DND-41 (cell line): ENCODE measurements around the gene APOD.
"Not testable (repeated sequence)": the region's sequence is repeated elsewhere in the genome, so short reads cannot be mapped to it uniquely, and the experiment has no call there.

ENCODE experiments used
- ATAC-seq: fragments of 200-7000 bp; cut with Tn5 transposase; 3 replicates; pipeline ENCODE4 v1.9.1; 2021; ENCODE audit warnings: low read depth; ENCODE audit not compliant: insufficient read depth
- DNase-seq: peaks from one replicate; pipeline ENCODE4 v3.0.0-alpha.2; 2020
- H2AFZ ChIP-seq: 2 replicates; pipeline ENCODE4 v1.6.0; 2012; ENCODE audit warnings: low read depth, low read length
- H3K27ac ChIP-seq: 2 replicates; pipeline ENCODE4 v1.5.1; 2012; ENCODE audit warnings: low read length, inconsistent platforms
- H3K27me3 ChIP-seq: fragments of 200-600 bp; sonication (generic); 2 replicates; pipeline ENCODE4 v1.6.0; 2012; ENCODE audit warnings: low read length, mild to moderate bottlenecking, inconsistent platforms; ENCODE audit not compliant: insufficient read depth, poor library complexity
- H3K36me3 ChIP-seq: 2 replicates; pipeline ENCODE4 v1.5.1; 2012; ENCODE audit warnings: low read length, inconsistent platforms; ENCODE audit not compliant: insufficient read depth
- H3K4me1 ChIP-seq: 2 replicates; pipeline ENCODE4 v1.5.1; 2012; ENCODE audit warnings: mild to moderate bottlenecking, low read length; ENCODE audit not compliant: insufficient read depth
- H3K4me2 ChIP-seq: 2 replicates; pipeline ENCODE4 v1.6.0; 2012; ENCODE audit warnings: mild to moderate bottlenecking, moderate library complexity, low read length, inconsistent platforms; ENCODE audit not compliant: insufficient read depth
- H3K4me3 ChIP-seq, 2 experiments: fragments of 200-600 bp in 1 of 2; shearing (Covaris generic) in 1 of 2; 2 replicates each; pipeline ENCODE4 v1.5.1; 2012 to 2016; ENCODE audit warnings: inconsistent platforms in 2 of 2, low read length in 2 of 2, mild to moderate bottlenecking in 2 of 2, low read depth in 1 of 2, moderate library complexity in 1 of 2
- H3K79me2 ChIP-seq: 2 replicates; pipeline ENCODE4 v1.6.0; 2012; ENCODE audit warnings: low read length, inconsistent platforms; ENCODE audit not compliant: insufficient read depth
- H3K9ac ChIP-seq: 2 replicates; pipeline ENCODE4 v1.6.0; 2012; ENCODE audit warnings: low read depth, mild to moderate bottlenecking, inconsistent platforms, low read length, moderate library complexity
- H3K9me3 ChIP-seq: 2 replicates; pipeline ENCODE4 v1.5.1; 2012; ENCODE audit warnings: low read length, moderate library complexity, mild to moderate bottlenecking, inconsistent platforms; ENCODE audit not compliant: insufficient read depth, severe bottlenecking
- H4K20me1 ChIP-seq: 2 replicates; pipeline ENCODE4 v1.6.0; 2012; ENCODE audit warnings: low read length; ENCODE audit not compliant: insufficient read depth
- CTCF ChIP-seq: IDR thresholded peaks from 2 replicates; pipeline ENCODE4 v1.5.1; 2012; ENCODE audit warnings: borderline replicate concordance, low read length, moderate library complexity, mild to moderate bottlenecking; ENCODE audit not compliant: poor library complexity, severe bottlenecking; ENCODE audit errors: extremely low read depth
- EZH2 ChIP-seq: IDR thresholded peaks from 3 replicates; pipeline ENCODE4 v1.6.1; 2012; ENCODE audit warnings: borderline replicate concordance, low read depth, mild to moderate bottlenecking, moderate library complexity, low read length, inconsistent platforms; ENCODE audit not compliant: severe bottlenecking

APOD gene

GRCh38 chr3:195616681-195617080 is 32.9 kb upstream of the APOD start:
- no peak for DNase-seq
- Histone ChIP-seq H3K79me2 (no peaks in the 10 kb centered on the region), H3K27ac (no peak overlapping the region), H3K27me3 (no peaks in the 10 kb centered on the region), H3K4me2 (no peak overlapping the region), H3K9ac (no peak overlapping the region), H3K4me3 (no peak overlapping the region), H4K20me1 (no peaks in the 10 kb centered on the region), H2AFZ (no peak overlapping the region), H3K36me3 (no peaks in the 10 kb centered on the region), H3K9me3 (no peaks in the 10 kb centered on the region), H3K4me1 (no peaks in the 10 kb centered on the region)
- TF ChIP-seq CTCF (no peak), EZH2 (no peak)
- ATAC-seq: no peak

- not testable (repeated sequence) for H3K4me1 ChIP-seq, DNase-seq, ATAC-seq, H3K27ac ChIP-seq, H3K4me3 ChIP-seq, H3K9ac ChIP-seq, H2AFZ ChIP-seq, H3K4me2 ChIP-seq, H4K20me1 ChIP-seq, H3K79me2 ChIP-seq, H3K9me3 ChIP-seq, H3K27me3 ChIP-seq, H3K36me3 ChIP-seq
Observed at GRCh38 chr3:195615952-195616537, 32.3 kb upstream of the APOD start.

DNA sequence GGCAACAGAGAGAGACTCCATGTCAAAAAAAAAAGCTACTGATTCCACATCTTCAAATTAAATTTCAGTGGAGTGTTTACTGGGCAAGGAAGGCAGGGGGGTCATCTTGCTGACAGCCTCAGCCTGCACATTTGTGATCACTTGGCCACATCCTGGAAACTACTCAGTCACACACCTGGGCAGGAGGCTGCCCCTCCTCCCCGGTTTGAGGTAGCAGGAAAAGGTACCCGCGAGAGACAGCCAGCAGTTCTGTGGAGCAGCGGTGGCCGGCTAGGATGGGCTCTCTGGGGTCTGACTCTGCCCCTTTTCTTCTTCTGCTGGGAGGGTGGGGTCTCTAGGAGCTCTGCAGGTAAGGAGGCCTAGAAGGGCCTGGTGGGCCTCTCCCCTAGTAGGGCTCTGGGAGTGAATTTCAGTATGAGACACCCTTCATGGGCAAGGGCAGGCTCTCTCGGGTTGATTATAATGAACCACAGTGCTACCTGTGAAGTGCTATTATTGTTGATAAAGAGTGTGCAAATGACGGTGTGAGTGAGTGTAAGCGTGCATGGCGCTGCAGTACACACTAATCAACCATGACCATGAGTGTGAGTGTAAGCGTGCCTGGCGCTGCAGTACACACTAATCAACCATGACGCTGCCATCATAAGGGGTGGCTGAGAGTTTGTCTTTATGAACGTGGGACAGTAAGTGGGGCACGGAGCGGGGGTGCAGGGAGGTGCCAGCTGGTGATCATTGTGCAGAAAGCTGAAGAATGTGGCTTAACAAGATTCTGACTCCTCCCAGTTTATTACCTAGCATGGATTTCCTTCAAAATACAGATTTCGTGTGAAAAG is 31.1 kb upstream of the APOD start:
- H3K4me3 ChIP-seq, DNase-seq, H4K20me1 ChIP-seq, H3K9me3 ChIP-seq, H3K4me2 ChIP-seq, H2AFZ ChIP-seq, H3K9ac ChIP-seq, H3K4me1 ChIP-seq, H3K27me3 ChIP-seq, H3K27ac ChIP-seq, H3K36me3 ChIP-seq, H3K79me2 ChIP-seq: not testable (repeated sequence)
- peak; percentile 19; the same call in 2 of the 3 replicates for ATAC-seq

DNA sequence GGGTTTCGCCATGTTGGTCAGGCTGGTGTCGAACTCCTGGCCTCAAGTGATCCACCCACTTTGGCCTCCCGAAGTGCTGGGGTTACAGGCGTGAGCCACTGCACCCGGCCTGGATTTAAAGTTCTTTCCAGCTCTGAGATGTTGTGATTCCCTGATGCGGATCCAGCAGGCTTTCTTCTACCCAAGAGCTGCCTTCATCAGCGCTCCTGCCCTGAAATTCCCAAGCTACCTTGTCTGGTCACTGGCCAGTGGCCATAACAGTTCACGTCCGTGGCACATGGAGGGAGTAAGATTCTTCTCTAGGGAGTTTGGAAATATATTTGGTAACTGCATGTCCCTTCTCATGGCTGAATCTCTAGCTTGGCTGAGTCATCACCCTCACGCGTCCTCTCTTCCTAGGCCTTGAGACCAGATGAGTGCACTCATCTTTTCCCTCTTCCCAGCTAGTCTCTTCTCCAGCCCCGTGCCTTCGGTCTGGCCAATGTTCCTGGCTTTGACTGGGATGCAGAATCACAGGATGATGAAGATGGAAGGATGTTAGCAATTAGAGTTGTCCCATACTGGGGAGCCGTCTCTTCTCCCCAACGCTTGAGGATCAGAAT is 29.8 kb upstream of the APOD start:
- Histone ChIP-seq H3K4me1 (no peaks in the 10 kb centered on the region), H4K20me1 (no peaks in the 10 kb centered on the region), H2AFZ (no peak overlapping the region), H3K9me3 (peaks cover 6% of the 10 kb centered on the region), H3K36me3 (no peaks in the 10 kb centered on the region), H3K4me3 (no peak overlapping the region), H3K4me2 (no peak overlapping the region), H3K27ac (no peak overlapping the region), H3K27me3 (no peaks in the 10 kb centered on the region), H3K9ac (no peak overlapping the region), H3K79me2 (no peaks in the 10 kb centered on the region)
- TF ChIP-seq EZH2 (no peak), CTCF (no peak)
- ATAC-seq (no peak), DNase-seq (no peak)
